ENCODE measurements around the gene P3H3. TPM values are rescaled to one million over a fixed set of nuclear protein-coding genes. Genes with fewer than 3 reads are reported as not detected.

Gene P3H3
- total RNA-seq, result 10 to 100 TPM; 27.4 to 90.1 (median 59.9) TPM

GRCh38 chr12:6827982-6828780 is at the start of gene P3H3:
Gene P3H3 (plus strand): TSS chr12:6828407. CDS start chr12:6828441, 34 bp downstream.
- Histone ChIP-seq H3K4me3 (peak within 1 kb of the TSS; percentile 91 to 96), H3K9me3 (no peaks in the 10 kb centered on the region), H3K27me3 (no peaks in the 10 kb centered on the region), H3K4me1 (peaks cover 5 to 6% of the 10 kb centered on the region in 2 donors), H3K27ac (peak within 1 kb of the TSS; percentile 90 to 97), H3K36me3 (no peaks in the 10 kb centered on the region)
- TF ChIP-seq CTCF (IDR thresholded peaks at IDR 0.05), result peak in 2 of 4 experiments; percentile 2 to 24
- TF ChIP-seq POLR2A (IDR thresholded peaks at IDR 0.05), result peak in 1 of 2 donors; percentile 40
- intact Hi-C loops (cut with DNase I; ENCODE audit: low total_unique reads), result loop anchor here (10.0 kb wide), 1 partner anchor 73 kb away; the partner anchor contains the start of gene MLF2
- peak; percentile 64 to 69 for DNase-seq

GRCh38 chr12:6778574-6779550 is 49.3 kb upstream of the P3H3 start:
- no peaks in the 10 kb centered on the region for H3K36me3 ChIP-seq
- peak overlapping the region; percentile 33 to 38 for H3K4me3 ChIP-seq
- TF ChIP-seq POLR2A (IDR thresholded peaks at IDR 0.05) (peak in 1 of 2 donors; percentile 37), CTCF (IDR thresholded peaks at IDR 0.05) (peak; percentile 93 to 99 (median 97))
- DNase-seq, result peak; percentile 96 to 97
- no peaks in the 10 kb centered on the region for H3K4me1 ChIP-seq
- intact Hi-C loops (cut with DNase I; ENCODE audit: low total_unique reads), result no loop called here
- H3K27ac ChIP-seq, result peak overlapping the region; percentile 83 to 84
- no peaks in the 10 kb centered on the region for H3K27me3 ChIP-seq
- H3K9me3 ChIP-seq, result no peaks in the 10 kb centered on the region

- Histone ChIP-seq H3K9me3 (no peaks in the 10 kb centered on the region), H3K27me3 (no peaks in the 10 kb centered on the region), H3K4me3 (no peak overlapping the region), H3K36me3 (no peaks in the 10 kb centered on the region), H3K4me1 (no peaks in the 10 kb centered on the region), H3K27ac (no peak overlapping the region)
- DNase-seq, result no peak
- intact Hi-C loops (cut with DNase I; ENCODE audit: low total_unique reads), result no loop called here
- TF ChIP-seq CTCF (IDR thresholded peaks at IDR 0.05) (no peak), POLR2A (IDR thresholded peaks at IDR 0.05) (no peak)
Observed at GRCh38 chr12:6779708-6780432, 48.3 kb upstream of the P3H3 start.

GRCh38 chr12:6780573-6780972 is 47.6 kb upstream of the P3H3 start:
- intact Hi-C loops (cut with DNase I; ENCODE audit: low total_unique reads), result no loop called here
- no peak for TF ChIP-seq CTCF (IDR thresholded peaks at IDR 0.05)
- TF ChIP-seq POLR2A (IDR thresholded peaks at IDR 0.05), result no peak
- no peaks in the 10 kb centered on the region for H3K36me3 ChIP-seq
- no peaks in the 10 kb centered on the region for H3K4me1 ChIP-seq
- no peak overlapping the region for H3K4me3 ChIP-seq
- H3K27ac ChIP-seq, result no peak overlapping the region
- no peaks in the 10 kb centered on the region for H3K9me3 ChIP-seq
- no peak for DNase-seq
- H3K27me3 ChIP-seq, result no peaks in the 10 kb centered on the region

Data from uterus (tissue), 4 donors.